Activated CD8-positive, alpha-beta T cell treated with anti-CD3 and anti-CD28 coated beads for 36 hours (primary cell): ENCODE data around the gene LIX1L. TPM values are rescaled to one million over a fixed set of nuclear protein-coding genes. Genes with fewer than 3 reads are reported as not detected.

Experiments
- ATAC-seq: fragments of 200-7000 bp; cut with Tn5 transposase; one replicate; pipeline ENCODE4 v1.10.0; 2021; ENCODE audit warnings: mild to moderate bottlenecking, moderate library complexity
- CTCF ChIA-PET: fragments of 350-600 bp; sonication (Branson Sonifier 250); formaldehyde crosslinking; loops from one replicate; lab custom pipeline; 2021; ENCODE audit warnings: antibody characterized with exemption; lab: Charles Lee
- POLR2A ChIA-PET: fragments of 350-600 bp; sonication (Branson Sonifier 250); formaldehyde crosslinking; loops from one replicate; lab custom pipeline; 2021; ENCODE audit warnings: antibody characterized with exemption; lab: Charles Lee
- DNase-seq: peaks from one replicate; pipeline ENCODE4 v3.0.0-alpha.2; 2020
- H3K27ac Mint-ChIP-seq: one replicate; pipeline ENCODE4 v1.8.0; 2021; ENCODE audit warnings: mild to moderate bottlenecking, mixed read lengths
- H3K27me3 Mint-ChIP-seq: one replicate; pipeline ENCODE4 v1.8.0; 2021; ENCODE audit warnings: mixed read lengths
- H3K36me3 Mint-ChIP-seq: one replicate; pipeline ENCODE4 v1.8.0; 2021; ENCODE audit warnings: low read depth, mixed read lengths
- H3K4me1 Mint-ChIP-seq: one replicate; pipeline ENCODE4 v1.8.0; 2021; ENCODE audit warnings: low read depth, mixed read lengths
- H3K4me3 Mint-ChIP-seq: one replicate; pipeline ENCODE4 v1.8.0; 2021; ENCODE audit warnings: mild to moderate bottlenecking, moderate library complexity, mixed read lengths
- H3K9me3 Mint-ChIP-seq: one replicate; pipeline ENCODE4 v1.8.0; 2021; ENCODE audit warnings: mixed read lengths
- CTCF ChIP-seq: fragments of 200-600 bp; IDR thresholded peaks from one replicate; pipeline ENCODE4 v1.8.0; 2022; ENCODE audit warnings: antibody characterized with exemption, mild to moderate bottlenecking
- intact Hi-C: fragments of 100-400 bp; cut with micrococcal nuclease; formaldehyde crosslinking; loops from one replicate; pipeline ENCODE4 v1.10.0; 2022
- total RNA-seq, 2 experiments: library from RNA; stranded (reverse); gene quantifications; one replicate each; pipeline ENCODE4 v1.2.3, GENCODE V29; 2021

The LIX1L gene
- total RNA-seq, 2 experiments from 2014 or later, result 41.5 to 43.6 TPM

GRCh38 chr1:145965119-145965744, 7.4 kb upstream of the LIX1L start:
- Mint-ChIP-seq H3K9me3 (peaks cover 6% of the 10 kb centered on the region), H3K27ac (peak overlapping the region; percentile 91), H3K36me3 (peaks cover 31% of the 10 kb centered on the region), H3K4me3 (peak overlapping the region; percentile 92), H3K4me1 (peaks cover 21% of the 10 kb centered on the region), H3K27me3 (no peaks in the 10 kb centered on the region)
- intact Hi-C loops, result loop anchor here (2.0 kb wide), 1 partner anchor 32 kb away; the partner anchor contains the start of gene TXNIP
- POLR2A ChIA-PET, result interaction anchor here (0.7 to 12.8 kb wide), 12 partner anchors 11 to 102 kb away, joined by 3 to 160 read pairs (median 6); partner anchors contain the start of genes PEX11B, RBM8A and TXNIP
- no peak for TF ChIP-seq CTCF
- ATAC-seq (no peak), DNase-seq (no peak)
- CTCF ChIA-PET, result interaction anchor here (0.7 to 8.9 kb wide), 11 partner anchors 13 to 120 kb away, joined by 3 to 93 read pairs (median 5); partner anchors contain the start of genes NUDT17 and RBM8A

- Mint-ChIP-seq H3K4me3 (peak within 1 kb of the TSS; percentile 92), H3K4me1 (peaks cover 27% of the 10 kb centered on the region), H3K27me3 (no peaks in the 10 kb centered on the region), H3K27ac (peak within 1 kb of the TSS; percentile 91), H3K9me3 (peaks cover 6% of the 10 kb centered on the region), H3K36me3 (peaks cover 33% of the 10 kb centered on the region)
- intact Hi-C loops, result loop anchor here (2.0 to 5.0 kb wide), 2 partner anchors 32 to 37 kb away; partner anchors contain the start of genes RBM8A and TXNIP
- peak; percentile 88 for ATAC-seq
- peak; percentile 98 for DNase-seq
- ChIA-PET POLR2A (interaction anchor here (0.9 to 12.8 kb wide), 19 partner anchors 10 to 105 kb away, joined by 3 to 160 read pairs (median 6); partner anchors contain the start of genes PEX11B, PIAS3, RBM8A and TXNIP), CTCF (interaction anchor here (0.7 to 8.9 kb wide), 16 partner anchors 9 to 140 kb away, joined by 3 to 93 read pairs (median 4); partner anchors contain the start of genes NUDT17, POLR3C, RBM8A and RNF115)
- TF ChIP-seq CTCF, result no peak
These were observed 6.7 kb upstream of the LIX1L start, which contains the start of the genes ANKRD34A and POLR3GL for GRCh38 chr1:145964328-145965118. TSS of gene ANKRD34A (minus strand) at chr1:145964575. CDS start at chr1:145961759, 2,816 bp downstream. TSS of gene POLR3GL (plus strand) at chr1:145964690. CDS start at chr1:145974866, 10,176 bp downstream.

GRCh38 chr1:145963265-145964019, 5.6 kb upstream of the LIX1L start:
- intact Hi-C loops, result loop anchor here (2.0 to 5.0 kb wide), 2 partner anchors 33 to 36 kb away; partner anchors contain the start of genes RBM8A and TXNIP
- Mint-ChIP-seq H3K4me1 (peaks cover 35% of the 10 kb centered on the region), H3K4me3 (peak overlapping the region; percentile 92), H3K27me3 (no peaks in the 10 kb centered on the region), H3K9me3 (peaks cover 6% of the 10 kb centered on the region), H3K27ac (peak overlapping the region; percentile 91), H3K36me3 (peaks cover 31% of the 10 kb centered on the region)
- no peak for TF ChIP-seq CTCF
- ChIA-PET CTCF (interaction anchor here (0.8 to 8.9 kb wide), 13 partner anchors 10 to 139 kb away, joined by 3 to 93 read pairs (median 5); partner anchors contain the start of genes NUDT17, PIAS3, POLR3C and RBM8A), POLR2A (interaction anchor here (0.7 to 12.8 kb wide), 19 partner anchors 9 to 171 kb away, joined by 3 to 160 read pairs (median 5); partner anchors contain the start of genes PEX11B, PIAS3, RBM8A and TXNIP)
- ATAC-seq (no peak), DNase-seq (no peak)
